Immature natural killer cell (primary cell): ENCODE data around the gene ALDH1A1. TPM values are rescaled to one million over a fixed set of nuclear protein-coding genes. Genes with fewer than 3 reads are reported as not detected.

ENCODE experiments used
- DNase-seq, 3 donors: peaks; one replicate each; pipeline ENCODE4 v3.0.0; 2022; ENCODE audit warnings: mixed read lengths in 1 of 3
- H3K27ac Mint-ChIP-seq, 6 donors: one replicate each; pipeline ENCODE4 v1.8.0; 2020; ENCODE audit warnings: mixed read lengths in 6 of 6, mild to moderate bottlenecking in 5 of 6, inconsistent platforms in 4 of 6, moderate library complexity in 3 of 6
- H3K27me3 Mint-ChIP-seq, 3 donors: one replicate each; pipeline ENCODE4 v1.8.0; 2020 to 2021; ENCODE audit warnings: low read depth in 3 of 3, mild to moderate bottlenecking in 3 of 3, mixed read lengths in 3 of 3, moderate library complexity in 3 of 3, inconsistent platforms in 1 of 3
- H3K36me3 Mint-ChIP-seq, 3 donors: one replicate each; pipeline ENCODE4 v1.8.0; 2020; ENCODE audit warnings: mixed read lengths in 3 of 3, inconsistent platforms in 2 of 3, mild to moderate bottlenecking in 2 of 3
- H3K4me1 Mint-ChIP-seq, 2 donors: one replicate each; pipeline ENCODE4 v1.8.0; 2020; ENCODE audit warnings: inconsistent platforms in 2 of 2, mild to moderate bottlenecking in 2 of 2, mixed read lengths in 2 of 2, moderate library complexity in 1 of 2
- H3K4me3 Mint-ChIP-seq, 5 donors: one replicate each; pipeline ENCODE4 v1.8.0; 2020; ENCODE audit warnings: mild to moderate bottlenecking in 5 of 5, mixed read lengths in 5 of 5, inconsistent platforms in 3 of 5, moderate library complexity in 3 of 5
- H3K9me3 Mint-ChIP-seq, 6 donors: one replicate each; pipeline ENCODE4 v1.8.0; 2020; ENCODE audit warnings: mild to moderate bottlenecking in 6 of 6, mixed read lengths in 6 of 6, inconsistent platforms in 4 of 6, moderate library complexity in 3 of 6
- polyA plus RNA-seq, 3 donors: library from polyadenylated mRNA; unstranded; fragments of 300-500 nt; fragmentation: Illumina TruSeq; gene quantifications; one replicate each; pipeline ENCODE4 v1.2.3, GENCODE V29; 2021

The ALDH1A1 gene
- polyA plus RNA-seq, 3 donors from 2014 or later: 0.09 TPM; not detected in 2

DNA sequence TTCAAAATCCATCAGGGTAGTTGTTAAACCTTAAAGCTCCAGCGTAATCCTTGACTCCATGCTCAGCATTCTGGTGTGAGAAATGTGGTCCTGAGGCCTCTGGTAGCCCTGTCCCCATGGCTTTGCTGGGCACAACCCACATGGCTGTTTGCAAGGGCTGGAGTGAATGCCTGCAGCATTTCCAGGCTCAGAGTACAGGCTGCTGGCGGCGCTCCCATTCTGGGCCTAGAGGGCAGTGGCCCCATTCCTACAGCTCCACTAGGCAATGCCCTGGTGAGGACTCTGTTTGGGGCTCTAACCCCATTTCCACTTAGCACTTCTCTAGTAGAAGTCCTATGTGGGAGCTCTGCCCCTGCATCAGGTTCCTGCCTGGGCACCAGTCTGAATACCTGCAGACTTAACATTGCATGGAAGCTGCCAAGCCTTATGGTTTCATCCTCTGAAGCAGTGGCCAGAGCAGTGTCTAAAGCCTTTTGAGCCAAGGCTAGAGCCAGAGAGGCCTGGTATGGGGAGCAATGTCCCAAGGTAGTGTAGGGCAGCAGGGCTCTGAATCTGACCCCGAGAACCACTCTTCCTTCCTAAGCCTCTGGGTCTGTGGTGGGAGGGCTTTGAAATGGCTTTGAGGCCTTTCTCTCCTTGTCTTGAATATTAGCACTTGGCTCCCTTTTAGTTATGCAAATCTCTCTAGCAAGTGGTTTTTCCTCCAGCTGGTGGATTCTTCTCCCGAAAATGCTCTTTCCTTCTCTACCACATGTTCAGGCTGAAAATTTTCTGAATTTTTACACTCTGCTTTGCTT is 5.8 kb upstream of the ALDH1A1 start:
- H3K27me3 Mint-ChIP-seq: peaks cover 0 to 4% (median 2%) of the 10 kb centered on the region in 3 donors
- H3K36me3 Mint-ChIP-seq: no peaks in the 10 kb centered on the region
- no peak for DNase-seq
- peaks cover 0 to 7% (median 1%) of the 10 kb centered on the region in 6 donors for H3K9me3 Mint-ChIP-seq
- H3K4me1 Mint-ChIP-seq: no peaks in the 10 kb centered on the region
- H3K4me3 Mint-ChIP-seq: no peak overlapping the region
- no peak overlapping the region for H3K27ac Mint-ChIP-seq

GRCh38 chr9:72955571-72955970 is 2.7 kb upstream of the ALDH1A1 start:
- Mint-ChIP-seq H3K4me1 (peaks cover 1 to 8% of the 10 kb centered on the region in 2 donors), H3K4me3 (no peak overlapping the region), H3K27ac (no peak overlapping the region)

DNA sequence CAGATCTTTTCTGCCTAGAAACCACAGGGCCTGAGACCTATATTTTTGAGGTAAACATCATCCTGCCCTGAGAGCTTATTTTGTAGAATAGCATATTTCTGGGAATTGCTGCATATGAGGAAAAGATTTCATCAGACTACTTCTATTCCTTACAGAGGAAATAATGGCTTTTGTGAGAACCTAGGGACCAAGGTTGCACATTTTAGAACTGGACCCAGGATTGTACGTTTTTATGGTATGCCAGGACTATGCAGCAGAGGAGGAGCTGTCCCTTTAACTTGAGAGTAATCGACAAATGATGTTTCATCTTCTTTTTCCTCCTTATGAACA is 2.2 kb upstream of the ALDH1A1 start:
- Mint-ChIP-seq H3K27me3 (peaks cover 2 to 5% (median 3%) of the 10 kb centered on the region in 3 donors), H3K4me3 (no peak overlapping the region), H3K36me3 (no peaks in the 10 kb centered on the region), H3K27ac (no peak overlapping the region), H3K4me1 (peaks cover 1 to 8% of the 10 kb centered on the region in 2 donors), H3K9me3 (peaks cover 0 to 7% (median 0%) of the 10 kb centered on the region in 6 donors)
- DNase-seq: no peak

More at GRCh38 chr9:72955571-72955970, 2.7 kb upstream of the ALDH1A1 start:
- Mint-ChIP-seq H3K9me3 (peaks cover 0 to 7% (median 0%) of the 10 kb centered on the region in 6 donors), H3K27me3 (peaks cover 2 to 4% (median 3%) of the 10 kb centered on the region in 3 donors), H3K36me3 (no peaks in the 10 kb centered on the region)
- DNase-seq: no peak

DNA sequence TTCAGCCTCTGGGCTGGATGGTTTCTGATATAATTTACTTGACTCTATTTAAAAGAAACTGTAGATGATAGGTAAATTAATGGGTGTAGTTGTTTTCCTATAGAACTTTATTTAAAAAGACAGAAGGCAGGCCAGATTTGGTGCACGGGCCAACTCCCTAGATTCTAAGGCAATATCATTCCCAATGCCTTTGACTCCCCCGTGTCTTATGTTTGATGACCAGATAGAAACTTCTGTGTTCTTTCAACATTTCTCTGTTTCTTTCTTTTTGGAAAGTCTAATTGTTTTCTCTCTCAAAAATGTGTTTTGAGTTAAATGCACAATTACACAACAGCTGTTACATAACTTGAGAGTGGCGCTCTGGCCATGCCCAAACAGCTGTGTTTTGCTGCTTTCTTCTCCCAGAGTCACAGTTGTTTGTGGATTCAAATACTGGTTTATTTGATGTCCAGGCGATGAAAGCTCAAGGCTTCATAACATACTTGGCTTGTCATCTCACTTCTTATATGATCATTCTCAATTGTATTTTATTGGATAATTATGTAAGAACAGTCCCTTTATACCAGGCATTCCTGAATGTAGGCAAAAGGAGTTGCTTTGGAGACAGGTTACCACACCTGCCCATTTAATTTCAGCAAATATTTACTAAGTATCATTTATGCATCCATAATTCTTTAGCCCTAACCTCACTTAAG is 1.7 kb upstream of the ALDH1A1 start:
- Mint-ChIP-seq H3K36me3 (no peaks in the 10 kb centered on the region), H3K4me3 (no peak overlapping the region), H3K27me3 (peaks cover 2 to 5% (median 3%) of the 10 kb centered on the region in 3 donors), H3K27ac (no peak overlapping the region), H3K4me1 (peaks cover 1 to 8% of the 10 kb centered on the region in 2 donors), H3K9me3 (peaks cover 0 to 7% (median 0%) of the 10 kb centered on the region in 6 donors)
- DNase-seq: no peak

- Mint-ChIP-seq H3K27me3 (peaks cover 2 to 8% (median 6%) of the 10 kb centered on the region in 3 donors), H3K27ac (no peak overlapping the region), H3K9me3 (no peaks in the 10 kb centered on the region), H3K36me3 (no peaks in the 10 kb centered on the region), H3K4me3 (no peak overlapping the region), H3K4me1 (peaks cover 1 to 8% of the 10 kb centered on the region in 2 donors)
- no peak for DNase-seq
Measured at GRCh38 chr9:72952381-72952690, 517 bp downstream of the ALDH1A1 start.

DNA sequence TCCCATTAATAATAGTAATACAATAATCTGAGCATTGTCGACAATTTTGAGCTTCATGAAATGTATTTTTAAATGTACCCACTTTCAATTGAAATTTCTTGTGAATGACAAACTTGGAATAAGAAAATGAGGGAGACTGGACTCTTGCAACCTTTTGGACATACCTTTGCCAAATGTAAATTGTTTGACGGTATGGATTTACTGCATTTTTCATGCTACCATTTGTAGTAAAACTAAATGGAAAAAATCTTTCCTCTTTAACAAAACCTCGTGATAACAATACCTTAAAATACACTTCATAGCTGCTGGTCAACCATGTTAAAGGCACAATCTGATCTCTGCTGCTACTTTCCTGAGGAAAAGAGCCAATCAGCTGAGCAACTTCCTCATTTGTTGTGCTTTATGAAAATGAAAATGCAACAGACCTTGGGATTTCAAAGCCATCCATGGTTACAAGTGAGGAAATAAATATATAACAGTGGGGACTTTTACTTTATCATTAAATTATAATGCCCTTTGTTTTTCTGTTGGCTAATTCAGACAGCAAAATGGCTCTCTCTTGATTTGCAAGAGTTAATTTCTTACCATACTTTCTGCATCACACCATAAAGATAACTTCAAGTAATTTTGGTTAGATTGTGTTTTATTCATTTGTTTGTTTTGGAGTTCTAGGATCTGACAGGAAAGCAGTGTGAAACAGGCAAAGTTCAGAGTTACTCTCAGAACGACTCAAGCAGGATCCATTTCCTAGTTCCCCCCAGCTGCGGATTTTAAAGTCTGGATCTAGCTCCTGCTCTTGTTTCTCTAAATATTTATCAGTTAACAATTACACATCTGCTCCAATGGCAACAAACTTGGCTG is 1.1 kb downstream of the ALDH1A1 start:
- H3K9me3 Mint-ChIP-seq: no peaks in the 10 kb centered on the region
- peaks cover 1 to 8% of the 10 kb centered on the region in 2 donors for H3K4me1 Mint-ChIP-seq
- no peak for DNase-seq
- no peaks in the 10 kb centered on the region for H3K36me3 Mint-ChIP-seq
- H3K4me3 Mint-ChIP-seq: no peak overlapping the region
- no peak overlapping the region for H3K27ac Mint-ChIP-seq
- peaks cover 2 to 8% (median 6%) of the 10 kb centered on the region in 3 donors for H3K27me3 Mint-ChIP-seq

- Mint-ChIP-seq H3K27me3 (peaks cover 2 to 9% (median 8%) of the 10 kb centered on the region in 3 donors), H3K4me3 (no peak overlapping the region), H3K4me1 (peaks cover 1 to 8% of the 10 kb centered on the region in 2 donors), H3K36me3 (no peaks in the 10 kb centered on the region), H3K27ac (no peak overlapping the region), H3K9me3 (no peaks in the 10 kb centered on the region)
- no peak for DNase-seq
Measured at GRCh38 chr9:72950875-72951442, 1.9 kb downstream of the ALDH1A1 start.

DNA sequence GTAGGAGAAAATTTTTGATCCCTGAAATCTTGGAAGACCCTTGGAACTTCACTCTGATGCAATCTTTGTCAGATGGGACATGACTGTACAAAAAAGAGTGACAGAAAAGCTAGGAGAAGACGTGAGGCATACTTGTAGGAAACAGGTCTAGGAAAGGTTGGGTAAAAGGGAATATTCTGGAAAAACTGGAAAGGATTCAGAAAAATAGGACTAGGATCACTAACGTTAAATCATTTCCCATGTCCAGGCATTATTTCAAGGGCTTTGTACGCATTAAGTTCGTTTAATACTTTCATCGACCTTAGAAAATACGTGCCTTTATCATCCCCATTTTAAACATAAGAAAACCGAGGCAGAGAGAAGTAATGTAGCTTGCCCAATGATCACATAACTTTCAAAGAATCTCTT is 2.9 kb downstream of the ALDH1A1 start:
- no peaks in the 10 kb centered on the region for H3K36me3 Mint-ChIP-seq

DNA sequence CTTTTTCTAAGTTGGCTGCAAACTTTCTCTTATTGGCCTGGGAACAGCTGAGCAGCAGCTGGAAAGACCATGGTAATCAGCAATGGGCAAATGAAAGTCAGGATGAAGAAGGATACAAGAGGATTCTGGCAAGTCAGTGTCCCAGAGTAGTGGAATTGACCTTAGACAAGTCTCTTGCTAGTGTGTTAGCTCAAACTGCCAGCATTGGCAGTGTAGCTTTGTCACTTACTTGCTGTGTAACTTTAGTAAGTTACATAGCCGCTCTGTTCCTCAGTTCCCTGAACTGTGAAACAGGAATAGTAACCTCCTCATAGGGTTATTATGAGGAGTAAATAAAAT is 3.6 kb downstream of the ALDH1A1 start:
- no peak overlapping the region for H3K4me3 Mint-ChIP-seq
- peaks cover 4 to 9% (median 8%) of the 10 kb centered on the region in 3 donors for H3K27me3 Mint-ChIP-seq
- H3K9me3 Mint-ChIP-seq: no peaks in the 10 kb centered on the region
- no peak overlapping the region for H3K27ac Mint-ChIP-seq
- H3K4me1 Mint-ChIP-seq: peaks cover 1 to 8% of the 10 kb centered on the region in 2 donors
- no peaks in the 10 kb centered on the region for H3K36me3 Mint-ChIP-seq
- no peak for DNase-seq

More for the DNA sequence above, 2.9 kb downstream of the ALDH1A1 start:
- Mint-ChIP-seq H3K4me1 (peaks cover 1 to 8% of the 10 kb centered on the region in 2 donors), H3K9me3 (no peaks in the 10 kb centered on the region), H3K27me3 (peaks cover 4 to 9% (median 8%) of the 10 kb centered on the region in 3 donors), H3K4me3 (no peak overlapping the region), H3K27ac (no peak overlapping the region)
- no peak for DNase-seq

DNA sequence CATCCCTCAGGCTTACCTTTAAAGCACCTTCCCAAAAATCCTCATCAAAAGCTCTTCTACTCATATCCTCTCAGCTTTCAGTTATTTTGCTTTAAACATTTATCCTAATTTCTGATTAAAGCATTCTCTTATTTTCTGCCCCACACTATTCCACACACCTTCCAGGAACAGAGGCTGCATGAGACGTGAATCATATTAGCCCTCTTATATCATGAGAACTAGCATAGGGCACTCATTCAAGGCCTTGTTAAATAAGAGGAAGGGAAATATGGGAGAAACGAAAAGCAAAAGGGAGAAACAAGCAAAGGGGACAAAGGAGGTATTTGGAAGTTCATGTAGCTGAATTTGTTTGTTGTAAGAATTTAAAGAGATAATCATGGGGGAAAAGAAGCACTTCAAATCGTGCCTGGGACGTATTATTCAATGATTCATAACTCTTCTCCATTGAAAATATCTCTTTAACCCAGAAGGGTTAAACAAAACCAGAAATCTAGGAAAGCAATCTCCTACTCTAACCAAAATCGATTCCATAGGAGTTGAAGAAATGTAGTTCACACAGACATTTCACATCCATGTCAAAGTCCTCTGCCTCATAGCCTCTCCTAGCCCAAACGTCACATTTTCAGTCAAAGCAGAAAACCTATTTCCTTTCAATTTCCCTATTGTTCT is 4.1 kb downstream of the ALDH1A1 start:
- Mint-ChIP-seq H3K27me3 (peaks cover 4 to 9% (median 8%) of the 10 kb centered on the region in 3 donors), H3K4me1 (peaks cover 1 to 8% of the 10 kb centered on the region in 2 donors), H3K36me3 (no peaks in the 10 kb centered on the region), H3K9me3 (no peaks in the 10 kb centered on the region), H3K4me3 (no peak overlapping the region), H3K27ac (no peak overlapping the region)
- DNase-seq: no peak

GRCh38 chr9:72947984-72948465 is 4.8 kb downstream of the ALDH1A1 start:
- DNase-seq: no peak
- Mint-ChIP-seq H3K4me3 (no peak overlapping the region), H3K9me3 (no peaks in the 10 kb centered on the region), H3K27ac (no peak overlapping the region), H3K36me3 (no peaks in the 10 kb centered on the region), H3K27me3 (peaks cover 4 to 9% (median 8%) of the 10 kb centered on the region in 3 donors), H3K4me1 (peaks cover 1 to 5% of the 10 kb centered on the region in 2 donors)

DNA sequence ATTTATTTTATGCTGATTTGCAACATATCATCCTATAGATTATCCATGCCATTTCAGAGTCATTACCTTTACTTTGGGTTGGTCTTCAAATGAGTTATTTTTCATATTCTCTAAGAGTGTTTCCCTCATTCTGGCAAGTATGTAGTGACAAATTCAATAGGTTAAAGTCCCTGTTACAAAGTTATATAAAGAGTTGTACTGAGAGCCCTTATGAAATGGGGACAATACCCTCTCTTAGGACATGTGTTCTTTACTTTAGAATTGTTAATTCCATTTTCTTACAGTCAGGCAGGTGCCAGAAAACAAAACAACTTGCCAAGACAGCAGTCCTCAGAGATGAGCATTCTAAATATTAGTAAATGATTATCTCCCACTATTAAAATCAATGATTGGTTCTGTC is 6.0 kb downstream of the ALDH1A1 start:
- DNase-seq: no peak
- Mint-ChIP-seq H3K4me1 (no peaks in the 10 kb centered on the region), H3K36me3 (no peaks in the 10 kb centered on the region), H3K27me3 (peaks cover 6 to 10% (median 9%) of the 10 kb centered on the region in 3 donors), H3K9me3 (peaks cover 0 to 4% (median 0%) of the 10 kb centered on the region in 6 donors), H3K4me3 (no peak overlapping the region), H3K27ac (no peak overlapping the region)

DNA sequence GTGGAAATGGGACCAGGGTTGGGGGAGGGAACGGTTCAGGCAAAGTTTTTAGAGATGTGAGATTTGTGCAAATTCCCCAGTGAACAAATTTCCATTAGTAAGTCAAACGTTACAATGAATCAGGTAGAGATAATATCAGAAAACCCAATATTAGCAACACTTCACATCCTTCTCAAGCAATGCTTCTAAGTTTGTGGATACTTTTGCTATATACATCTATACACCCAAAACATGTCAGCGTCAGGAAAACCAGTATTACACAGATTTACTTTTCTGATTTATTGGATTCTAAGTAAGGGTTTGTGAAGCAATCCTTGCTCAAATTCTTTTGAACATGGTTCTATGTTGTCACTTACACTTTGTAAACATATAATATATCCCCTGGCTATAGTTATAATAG is 6.5 kb downstream of the ALDH1A1 start:
- no peak overlapping the region for H3K4me3 Mint-ChIP-seq
- H3K9me3 Mint-ChIP-seq: peaks cover 0 to 4% (median 0%) of the 10 kb centered on the region in 6 donors

More for the DNA sequence above, 6.5 kb downstream of the ALDH1A1 start:
- Mint-ChIP-seq H3K27me3 (peaks cover 6 to 10% (median 9%) of the 10 kb centered on the region in 3 donors), H3K4me1 (no peaks in the 10 kb centered on the region), H3K27ac (no peak overlapping the region), H3K36me3 (no peaks in the 10 kb centered on the region)
- no peak for DNase-seq
